ENCODE measurements around the gene TTF2. TPM values are rescaled to one million over a fixed set of nuclear protein-coding genes. Genes with fewer than 3 reads are reported as not detected.

Gene TTF2
- total RNA-seq, 1 experiment from 2014 or later: 91.4 TPM

- no peaks in the 10 kb centered on the region for H3K9me3 ChIP-seq (ENCODE audit: low read depth, low read length, poor library complexity, severe bottlenecking)
- H3K4me3 ChIP-seq (ENCODE audit: low read depth, low read length, poor library complexity, severe bottlenecking): no peak overlapping the region
- intact Hi-C loops (cut with micrococcal nuclease; ENCODE audit: unreplicated experiment): loop anchor here (5.0 kb wide), 1 partner anchor 56 kb away; the partner anchor contains the start of gene TRIM45
- ChIA-PET CTCF (interaction anchor here (0.6 to 0.7 kb wide), 2 partner anchors 111 to 484 kb away, joined by 7 read pairs; no protein-coding TSS in a partner anchor), POLR2A (ENCODE audit: low non-redundant PET) (no interaction called here)
- H3K27me3 ChIP-seq (replicated peaks; ENCODE audit: insufficient read depth, low read depth, low read length, poor library complexity): no peaks in the 10 kb centered on the region
- peaks cover 6% of the 10 kb centered on the region for H3K4me1 ChIP-seq (ENCODE audit: insufficient read depth, low read length, poor library complexity, severe bottlenecking)
- peaks cover 23% of the 10 kb centered on the region for H3K36me3 ChIP-seq (ENCODE audit: insufficient read depth, low read length, poor library complexity, severe bottlenecking)
- no peak overlapping the region for H3K27ac ChIP-seq (ENCODE audit: low read depth, low read length, poor library complexity, severe bottlenecking)
- BruUV-seq (replicated peaks): no TSS peak
- TF ChIP-seq CTCF (conservative IDR thresholded peaks at IDR 0.05; ENCODE audit: low read depth, low read length) (no peak), EZH2 (IDR thresholded peaks at IDR 0.05; ENCODE audit: borderline replicate concordance, low read depth, low read length, poor library complexity, severe bottlenecking) (no peak)
- no peak for DNase-seq (ENCODE audit: low spot score)
Observed at GRCh38 chr1:117066367-117066766, 6.2 kb downstream of the TTF2 start.

- Histone ChIP-seq H3K4me1 (ENCODE audit: insufficient read depth, low read length, poor library complexity, severe bottlenecking) (no peaks in the 10 kb centered on the region), H3K27me3 (replicated peaks; ENCODE audit: insufficient read depth, low read depth, low read length, poor library complexity) (no peaks in the 10 kb centered on the region), H3K9me3 (ENCODE audit: low read depth, low read length, poor library complexity, severe bottlenecking) (no peaks in the 10 kb centered on the region), H3K36me3 (ENCODE audit: insufficient read depth, low read length, poor library complexity, severe bottlenecking) (peaks cover 17% of the 10 kb centered on the region), H3K4me3 (ENCODE audit: low read depth, low read length, poor library complexity, severe bottlenecking) (no peak overlapping the region), H3K27ac (ENCODE audit: low read depth, low read length, poor library complexity, severe bottlenecking) (no peak overlapping the region)
- peak; percentile 60 for DNase-seq (ENCODE audit: low spot score)
- ChIA-PET POLR2A (ENCODE audit: low non-redundant PET) (no interaction called here), CTCF (interaction anchor here (0.6 to 1.4 kb wide), 4 partner anchors 25 to 217 kb away, joined by 5 to 16 read pairs (median 12); no protein-coding TSS in a partner anchor)
- intact Hi-C loops (cut with micrococcal nuclease; ENCODE audit: unreplicated experiment): loop anchor here (2.0 to 5.0 kb wide), 2 partner anchors 55 to 217 kb away; partner anchors contain the start of gene TRIM45
- no TSS peak for BruUV-seq (replicated peaks)
- TF ChIP-seq EZH2 (IDR thresholded peaks at IDR 0.05; ENCODE audit: borderline replicate concordance, low read depth, low read length, poor library complexity, severe bottlenecking) (no peak), CTCF (conservative IDR thresholded peaks at IDR 0.05; ENCODE audit: low read depth, low read length) (peak; percentile 74)
Observed at GRCh38 chr1:117067533-117068370, 7.6 kb downstream of the TTF2 start.

GRCh38 chr1:117068580-117068979 is 8.5 kb downstream of the TTF2 start:
- Histone ChIP-seq H3K27ac (ENCODE audit: low read depth, low read length, poor library complexity, severe bottlenecking) (no peak overlapping the region), H3K36me3 (ENCODE audit: insufficient read depth, low read length, poor library complexity, severe bottlenecking) (peaks cover 14% of the 10 kb centered on the region), H3K4me3 (ENCODE audit: low read depth, low read length, poor library complexity, severe bottlenecking) (no peak overlapping the region), H3K4me1 (ENCODE audit: insufficient read depth, low read length, poor library complexity, severe bottlenecking) (no peaks in the 10 kb centered on the region), H3K27me3 (replicated peaks; ENCODE audit: insufficient read depth, low read depth, low read length, poor library complexity) (no peaks in the 10 kb centered on the region), H3K9me3 (ENCODE audit: low read depth, low read length, poor library complexity, severe bottlenecking) (no peaks in the 10 kb centered on the region)
- no TSS peak for BruUV-seq (replicated peaks)
- intact Hi-C loops (cut with micrococcal nuclease; ENCODE audit: unreplicated experiment): loop anchor here (2.0 to 5.0 kb wide), 2 partner anchors 54 to 216 kb away; partner anchors contain the start of gene TRIM45
- TF ChIP-seq EZH2 (IDR thresholded peaks at IDR 0.05; ENCODE audit: borderline replicate concordance, low read depth, low read length, poor library complexity, severe bottlenecking): no peak
- no peak for TF ChIP-seq CTCF (conservative IDR thresholded peaks at IDR 0.05; ENCODE audit: low read depth, low read length)
- ChIA-PET POLR2A (ENCODE audit: low non-redundant PET) (no interaction called here), CTCF (interaction anchor here (0.9 kb wide), 1 partner anchor 216 kb away, joined by 5 read pairs; no protein-coding TSS in a partner anchor)
- DNase-seq (ENCODE audit: low spot score): no peak
